LNCaP clone FGC (cell line): Measurements from ENCODE around the gene MCF2L2.

Experiments
- DNase-seq: peaks from one replicate; pipeline ENCODE4 v3.0.0-alpha.2; 2011; ENCODE audit warnings: low read depth
- H3K4me3 ChIP-seq: 2 replicates; pipeline ENCODE4 v1.5.1; 2011; ENCODE audit warnings: mild to moderate bottlenecking, low read depth, low read length, control low read depth
- TF ChIP-seq, protein P1 (sequence below): IDR thresholded peaks from 2 replicates; pipeline ENCODE4 v1.5.1; 2012; ENCODE audit warnings: mild to moderate bottlenecking; ENCODE audit not compliant: control insufficient read depth, insufficient read depth; ENCODE audit errors: extremely low read depth

Gene MCF2L2

DNA sequence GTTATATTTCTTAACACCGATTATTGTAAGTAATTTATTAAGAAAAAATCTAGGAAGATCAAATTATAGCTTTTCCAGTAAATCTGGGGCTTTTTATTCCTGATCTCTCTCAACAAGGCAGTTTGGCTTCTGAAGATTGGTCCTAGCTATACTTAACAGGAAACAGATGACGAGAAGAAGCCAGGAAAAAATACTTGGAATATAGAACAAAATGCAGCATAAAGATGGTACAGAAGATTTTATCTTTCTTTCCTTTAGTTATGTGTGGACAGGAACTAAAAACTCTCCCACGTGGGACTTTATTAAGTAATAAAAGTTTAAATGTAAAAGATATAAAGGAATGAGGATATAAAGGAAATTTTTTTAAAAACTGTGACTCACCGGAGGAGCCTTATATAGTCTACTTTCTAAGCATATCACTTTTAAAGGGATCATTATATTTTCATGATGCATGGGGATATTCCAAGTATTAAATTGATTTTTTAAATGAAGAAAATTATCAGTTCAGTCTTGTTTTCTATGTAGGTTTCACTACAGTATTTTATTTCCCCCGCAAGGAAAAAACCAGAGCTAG is 167.2 kb downstream of the MCF2L2 start:
- TF ChIP-seq, protein P1, sequence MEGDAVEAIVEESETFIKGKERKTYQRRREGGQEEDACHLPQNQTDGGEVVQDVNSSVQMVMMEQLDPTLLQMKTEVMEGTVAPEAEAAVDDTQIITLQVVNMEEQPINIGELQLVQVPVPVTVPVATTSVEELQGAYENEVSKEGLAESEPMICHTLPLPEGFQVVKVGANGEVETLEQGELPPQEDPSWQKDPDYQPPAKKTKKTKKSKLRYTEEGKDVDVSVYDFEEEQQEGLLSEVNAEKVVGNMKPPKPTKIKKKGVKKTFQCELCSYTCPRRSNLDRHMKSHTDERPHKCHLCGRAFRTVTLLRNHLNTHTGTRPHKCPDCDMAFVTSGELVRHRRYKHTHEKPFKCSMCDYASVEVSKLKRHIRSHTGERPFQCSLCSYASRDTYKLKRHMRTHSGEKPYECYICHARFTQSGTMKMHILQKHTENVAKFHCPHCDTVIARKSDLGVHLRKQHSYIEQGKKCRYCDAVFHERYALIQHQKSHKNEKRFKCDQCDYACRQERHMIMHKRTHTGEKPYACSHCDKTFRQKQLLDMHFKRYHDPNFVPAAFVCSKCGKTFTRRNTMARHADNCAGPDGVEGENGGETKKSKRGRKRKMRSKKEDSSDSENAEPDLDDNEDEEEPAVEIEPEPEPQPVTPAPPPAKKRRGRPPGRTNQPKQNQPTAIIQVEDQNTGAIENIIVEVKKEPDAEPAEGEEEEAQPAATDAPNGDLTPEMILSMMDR: no peak
- no peak for DNase-seq
- no peak overlapping the region for H3K4me3 ChIP-seq

DNA sequence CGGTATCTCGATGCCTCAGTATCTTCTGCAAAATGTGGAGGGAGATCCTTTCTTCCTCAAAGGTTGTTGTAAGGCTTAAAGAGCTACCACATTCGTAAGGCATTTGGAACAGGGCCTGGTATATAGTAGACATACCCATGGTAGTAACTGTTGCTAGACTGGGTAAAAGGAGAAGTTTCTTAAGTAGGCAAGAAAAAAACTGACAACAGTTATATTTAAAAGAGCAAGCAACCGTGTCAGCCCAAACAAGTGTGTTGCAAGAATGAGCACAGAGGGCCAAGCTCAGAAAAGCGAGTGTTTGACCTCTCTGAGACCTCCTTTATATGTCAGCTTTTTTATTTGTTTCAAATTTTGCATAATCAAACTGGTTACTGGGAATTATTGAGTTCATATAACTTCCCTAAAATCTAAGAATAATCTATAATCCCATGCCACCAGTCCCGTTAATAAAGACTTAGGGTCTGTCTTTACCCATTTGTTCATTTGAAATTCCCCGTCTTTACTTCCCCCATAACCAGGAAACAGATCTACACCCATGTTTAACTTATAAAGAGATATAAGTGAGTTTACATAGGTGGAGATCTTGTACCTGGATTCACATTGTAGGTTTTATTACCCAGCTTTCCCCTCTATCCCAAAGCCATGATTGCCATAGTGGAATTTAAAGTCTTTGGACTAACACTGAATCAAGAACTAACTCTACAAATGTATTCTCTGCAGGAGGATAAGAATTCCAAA is 168.1 kb downstream of the MCF2L2 start:
- TF ChIP-seq, protein P1: no peak
- H3K4me3 ChIP-seq: no peak overlapping the region
- DNase-seq: no peak

DNA sequence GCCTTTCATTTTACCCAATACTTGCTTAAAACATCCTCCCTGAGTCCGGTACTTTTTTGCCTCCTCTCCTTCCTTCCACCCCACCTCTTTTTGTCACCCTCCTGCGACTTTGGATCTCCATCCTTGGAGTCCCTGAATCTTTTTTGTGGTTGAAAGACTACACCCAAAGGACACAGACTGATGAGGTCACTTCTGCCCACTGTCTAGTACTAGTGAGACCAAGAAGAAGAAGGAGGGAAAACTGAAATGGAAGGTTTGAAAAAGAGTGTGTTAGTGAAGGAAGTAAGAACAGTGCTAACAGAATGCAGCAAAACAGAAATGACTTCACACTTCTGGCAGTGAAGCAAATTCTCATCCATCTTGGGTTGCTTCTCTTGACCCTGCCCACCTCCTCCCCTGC is 168.8 kb downstream of the MCF2L2 start:
- TF ChIP-seq, protein P1: no peak
- H3K4me3 ChIP-seq: no peak overlapping the region
- DNase-seq: no peak

DNA sequence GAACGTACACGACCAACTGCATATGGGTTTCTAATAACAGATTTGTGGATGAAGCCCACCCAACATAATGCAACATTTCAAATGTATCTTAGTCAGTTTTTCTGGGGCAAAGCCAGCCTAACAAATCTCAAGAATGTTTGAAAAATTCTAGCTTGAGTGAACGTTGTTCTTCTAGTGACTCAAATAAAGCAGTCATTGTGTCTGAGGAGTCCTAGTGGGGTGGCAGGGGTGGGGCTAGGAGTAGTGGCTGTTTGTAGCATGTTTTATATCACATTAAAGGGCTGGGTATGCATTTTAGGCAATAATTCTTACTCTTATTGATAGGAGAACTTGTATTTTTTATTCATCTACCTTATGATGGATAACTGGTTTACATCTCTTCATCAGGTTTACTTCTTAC is 169.3 kb downstream of the MCF2L2 start:
- TF ChIP-seq, protein P1: no peak
- no peak for DNase-seq
- H3K4me3 ChIP-seq: no peak overlapping the region

DNA sequence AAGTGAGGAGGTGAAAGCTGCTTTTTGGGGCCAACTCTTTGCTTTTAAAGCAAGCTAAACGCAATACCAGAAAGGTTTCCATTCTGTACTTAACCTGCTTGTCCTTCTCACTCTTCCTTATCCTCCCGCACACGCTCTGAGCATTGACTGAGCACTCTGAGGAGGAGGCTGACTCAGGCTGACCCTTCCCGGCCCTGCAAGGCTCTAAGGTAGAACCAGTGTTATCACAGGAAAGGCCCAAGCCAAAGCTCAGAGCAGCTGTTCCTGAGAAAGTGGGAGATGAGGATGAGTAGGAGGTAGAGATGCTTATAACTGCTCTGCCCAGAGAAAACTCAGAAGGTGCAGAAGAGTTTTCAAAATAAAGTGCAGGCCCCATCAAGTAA is 173.1 kb downstream of the MCF2L2 start:
- no peak for DNase-seq
- TF ChIP-seq, protein P1: no peak
- no peak overlapping the region for H3K4me3 ChIP-seq

DNA sequence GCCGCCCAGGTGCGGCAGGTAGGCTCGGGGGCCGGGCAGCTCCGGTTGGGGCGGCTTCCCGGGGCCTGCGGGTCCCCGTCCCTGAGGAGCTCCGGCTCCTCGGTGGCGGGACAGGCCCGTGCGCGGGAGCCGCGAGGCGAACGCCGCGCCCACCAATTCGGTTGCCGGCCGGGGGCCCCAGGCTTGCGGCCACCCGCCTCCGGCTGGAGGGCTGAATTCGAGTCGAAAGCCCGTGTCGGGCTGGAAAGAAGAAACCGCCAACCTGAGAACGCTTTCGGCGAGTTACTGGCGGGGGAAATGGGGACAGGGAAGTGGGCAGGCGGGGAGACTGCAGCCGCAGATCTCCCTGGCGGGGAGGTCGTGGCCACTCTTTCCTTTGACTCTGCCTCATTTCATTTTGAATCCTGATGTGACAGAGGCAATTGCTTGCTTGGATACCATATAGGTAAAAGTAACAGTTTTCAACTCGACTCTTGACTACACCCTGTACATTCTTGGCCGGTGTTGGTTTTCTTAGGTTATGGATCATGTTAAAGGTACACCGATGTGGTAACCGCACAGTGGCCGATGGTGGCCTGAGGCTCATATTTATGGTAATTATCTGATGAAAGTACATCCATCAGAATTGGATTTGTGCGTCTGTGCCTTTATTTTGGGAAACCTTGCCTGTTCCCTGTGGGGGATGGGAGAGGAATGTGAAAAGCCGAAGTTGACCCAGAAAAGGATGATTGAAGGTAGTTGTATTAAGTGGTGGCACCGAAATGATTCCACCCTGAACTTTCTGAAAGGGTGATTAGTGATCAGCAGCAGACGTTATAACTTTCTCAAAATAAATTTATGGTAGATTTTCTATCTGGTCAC is 173.7 kb downstream of the MCF2L2 start:
- no peak for DNase-seq
- TF ChIP-seq, protein P1: no peak
- H3K4me3 ChIP-seq: no peak overlapping the region
